Measurements from ENCODE around the gene GAS6.

DNA sequence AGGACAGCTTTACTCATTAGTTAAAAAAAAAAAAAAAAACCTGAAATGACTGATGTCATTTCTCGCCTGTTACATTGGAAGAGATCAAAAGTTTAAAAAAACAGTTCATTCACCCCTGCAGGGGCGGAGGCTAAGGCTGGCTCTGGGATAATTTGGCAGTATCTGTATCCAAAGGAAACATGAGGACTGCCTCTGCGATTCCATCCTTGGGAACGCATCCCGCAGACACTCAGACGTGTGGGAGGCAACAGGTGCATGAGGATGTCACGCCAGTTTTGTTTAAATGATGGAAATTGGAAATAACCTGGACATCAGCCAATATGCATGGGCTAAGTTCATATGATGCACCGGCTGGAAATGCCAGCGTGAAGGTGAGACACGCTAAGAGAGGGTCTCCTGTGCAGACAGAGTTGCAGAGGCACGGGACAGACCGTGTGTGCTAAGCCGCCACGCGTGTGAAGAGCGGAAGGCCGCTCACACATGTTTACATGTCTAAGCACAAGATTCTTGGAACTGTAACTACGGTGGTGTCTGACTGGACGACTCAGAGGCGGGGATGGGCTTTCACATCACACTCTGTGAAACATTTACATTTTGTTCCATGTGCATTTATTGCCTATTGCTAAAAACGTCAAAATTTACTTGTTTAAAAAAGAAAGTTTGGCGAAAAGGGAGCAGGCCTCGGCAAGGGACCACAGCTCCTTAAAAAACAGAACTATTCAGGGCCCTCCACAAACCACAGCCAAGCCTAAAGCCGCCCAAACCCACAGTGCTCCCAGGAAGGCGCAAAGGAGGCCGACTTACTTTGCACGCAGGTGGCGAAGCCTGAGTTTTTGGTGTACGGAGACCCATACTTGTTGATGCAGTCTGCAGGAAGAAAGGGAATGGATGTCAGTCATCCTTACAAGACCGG is 17.9 kb downstream of the GAS6 start:
- no peak for TF ChIP-seq POLR2A (IDR thresholded peaks at IDR 0.05)
- TF ChIP-seq, protein P1, sequence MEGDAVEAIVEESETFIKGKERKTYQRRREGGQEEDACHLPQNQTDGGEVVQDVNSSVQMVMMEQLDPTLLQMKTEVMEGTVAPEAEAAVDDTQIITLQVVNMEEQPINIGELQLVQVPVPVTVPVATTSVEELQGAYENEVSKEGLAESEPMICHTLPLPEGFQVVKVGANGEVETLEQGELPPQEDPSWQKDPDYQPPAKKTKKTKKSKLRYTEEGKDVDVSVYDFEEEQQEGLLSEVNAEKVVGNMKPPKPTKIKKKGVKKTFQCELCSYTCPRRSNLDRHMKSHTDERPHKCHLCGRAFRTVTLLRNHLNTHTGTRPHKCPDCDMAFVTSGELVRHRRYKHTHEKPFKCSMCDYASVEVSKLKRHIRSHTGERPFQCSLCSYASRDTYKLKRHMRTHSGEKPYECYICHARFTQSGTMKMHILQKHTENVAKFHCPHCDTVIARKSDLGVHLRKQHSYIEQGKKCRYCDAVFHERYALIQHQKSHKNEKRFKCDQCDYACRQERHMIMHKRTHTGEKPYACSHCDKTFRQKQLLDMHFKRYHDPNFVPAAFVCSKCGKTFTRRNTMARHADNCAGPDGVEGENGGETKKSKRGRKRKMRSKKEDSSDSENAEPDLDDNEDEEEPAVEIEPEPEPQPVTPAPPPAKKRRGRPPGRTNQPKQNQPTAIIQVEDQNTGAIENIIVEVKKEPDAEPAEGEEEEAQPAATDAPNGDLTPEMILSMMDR (IDR thresholded peaks at IDR 0.05) = no peak

Measured in uterus (tissue), 2 donors.